Liver (tissue), 9 donors: ENCODE results near the gene IL1RAPL2. TPM values are rescaled to one million over a fixed set of nuclear protein-coding genes. Genes with fewer than 3 reads are reported as not detected.
A peak's percentile ranks its signal among the peaks of the same experiment; 100 is the strongest.

ENCODE experiments used
- DNase-seq: peaks from one replicate; pipeline ENCODE4 v3.0.0-alpha.2; 2017; ENCODE audit warnings: low spot score
- H3K27ac ChIP-seq, 2 donors: one replicate each; pipeline ENCODE4 v1.7.0; 2013; ENCODE audit warnings: inconsistent platforms in 2 of 2, low read length in 2 of 2, control low read depth in 1 of 2, low read depth in 1 of 2, mild to moderate bottlenecking in 1 of 2
- H3K27me3 ChIP-seq, 4 donors: one replicate each; pipeline versions ENCODE4 v1.6.1 to v1.7.0; 2013; ENCODE audit warnings: low read length in 3 of 4, inconsistent platforms in 1 of 4, mild to moderate bottlenecking in 1 of 4, moderate library complexity in 1 of 4; ENCODE audit not compliant: control insufficient read depth in 4 of 4, insufficient read depth in 4 of 4
- H3K36me3 ChIP-seq, 4 donors: one replicate each; pipeline versions ENCODE4 v1.6.1 to v1.7.0; 2013; ENCODE audit warnings: low read length in 3 of 4, mild to moderate bottlenecking in 3 of 4, low read depth in 1 of 4, moderate library complexity in 1 of 4; ENCODE audit not compliant: control insufficient read depth in 4 of 4, insufficient read depth in 3 of 4
- H3K4me1 ChIP-seq, 4 donors: one replicate each; pipeline versions ENCODE4 v1.6.1 to v1.7.0; 2013; ENCODE audit warnings: low read length in 3 of 4, mild to moderate bottlenecking in 3 of 4, moderate library complexity in 1 of 4; ENCODE audit not compliant: control insufficient read depth in 4 of 4, insufficient read depth in 4 of 4
- H3K4me3 ChIP-seq, 3 donors: one replicate each; pipeline versions ENCODE4 v1.6.1 to v1.7.0; 2013; ENCODE audit warnings: low read length in 3 of 3, control low read depth in 1 of 3, low read depth in 1 of 3, mild to moderate bottlenecking in 1 of 3
- H3K9ac ChIP-seq, 2 donors: one replicate each; pipeline ENCODE4 v1.7.0; 2013; ENCODE audit warnings: low read length in 2 of 2, mild to moderate bottlenecking in 2 of 2, moderate library complexity in 2 of 2, control low read depth in 1 of 2, low read depth in 1 of 2
- H3K9me3 ChIP-seq, 4 donors: one replicate each; pipeline versions ENCODE4 v1.6.1 to v1.7.0; 2013; ENCODE audit warnings: low read length in 3 of 4; ENCODE audit not compliant: control insufficient read depth in 4 of 4
- ATF3 ChIP-seq: IDR thresholded peaks from 2 replicates; pipeline ENCODE4 v1.6.1; 2016; ENCODE audit warnings: antibody characterized with exemption
- CTCF ChIP-seq: fragments of 150-350 bp; IDR thresholded peaks from 2 replicates; pipeline ENCODE4 v1.5.1; 2017; ENCODE audit warnings: improper control_type of control experiment, low read depth, low read length; ENCODE audit not compliant: missing input control
- EGR1 ChIP-seq, 2 donors: IDR thresholded peaks; 2 replicates each; pipeline ENCODE4 v1.6.1; 2016 to 2018; ENCODE audit warnings: antibody characterized with exemption in 2 of 2, low read depth in 2 of 2
- FOXA1 ChIP-seq: IDR thresholded peaks from 2 replicates; pipeline ENCODE4 v1.6.1; 2016; ENCODE audit warnings: antibody characterized with exemption
- FOXA2 ChIP-seq: IDR thresholded peaks from 2 replicates; pipeline ENCODE4 v1.6.1; 2016; ENCODE audit warnings: antibody characterized with exemption
- GABPA ChIP-seq, 2 donors: IDR thresholded peaks in 1 of 2; conservative IDR thresholded peaks in 1 of 2; 2 replicates each; pipeline ENCODE4 v1.6.1; 2016; ENCODE audit warnings: antibody characterized with exemption in 2 of 2, mild to moderate bottlenecking in 1 of 2, moderate library complexity in 1 of 2
- HNF4G ChIP-seq: IDR thresholded peaks from 2 replicates; pipeline ENCODE4 v1.6.1; 2016; ENCODE audit warnings: antibody characterized with exemption
- JUND ChIP-seq, 2 donors: IDR thresholded peaks; 2 replicates each; pipeline ENCODE4 v1.6.1; 2016; ENCODE audit warnings: antibody characterized with exemption in 2 of 2
- NR2F2 ChIP-seq: IDR thresholded peaks from 2 replicates; pipeline ENCODE4 v1.6.1; 2016; ENCODE audit warnings: antibody characterized with exemption
- RXRA ChIP-seq, 2 donors: IDR thresholded peaks; 2 replicates each; pipeline ENCODE4 v1.6.1; 2017 to 2018; ENCODE audit warnings: antibody characterized with exemption in 2 of 2, mild to moderate bottlenecking in 1 of 2
- YY1 ChIP-seq: IDR thresholded peaks from 2 replicates; pipeline ENCODE4 v1.6.1; 2016; ENCODE audit warnings: antibody characterized with exemption, mild to moderate bottlenecking
- ZBTB33 ChIP-seq: IDR thresholded peaks from 2 replicates; pipeline ENCODE4 v1.6.1; 2016; ENCODE audit warnings: antibody characterized with exemption
- WGBS: extraction: QIAGEN DNeasy Blood & Tissue Kit; methylation state at CpG from one replicate; pipeline ENCODE4 v1.1.7; 2013; 5-methylcytosine and 5-hydroxymethylcytosine counted together
- polyA plus RNA-seq, 2 donors: library from polyadenylated mRNA; stranded (reverse) in 1 of 2; unstranded in 1 of 2; fragments of 200-250 nt in 1 of 2; fragments of >200 nt in 1 of 2; fragmentation: Nextera tagmentation in 1 of 2; extraction: Ambion mirVana in 1 of 2; gene quantifications; one replicate each; pipeline versions ENCODE4 v1.2.1 to v1.2.3, GENCODE V29; 2013 to 2015
- total RNA-seq, 2 donors: library from RNA; depleted of rRNA; stranded (reverse); fragments of >200 nt; gene quantifications; one replicate each; pipeline ENCODE4 v1.2.3, GENCODE V29; 2014
- TF ChIP-seq, protein P1 (sequence below): IDR thresholded peaks from 2 replicates; pipeline ENCODE4 v1.6.1; 2016; ENCODE audit warnings: antibody characterized with exemption
- donor health status: healthy.
- donor health status: healthy.
- donor health status: healthy.
- donor health status: healthy.
- donor health status: healthy.

The IL1RAPL2 gene
- total and polyA plus RNA-seq, 4 donors: 0.20 to 1.6 (median 0.91) TPM

GRCh38 chrX:104564335-104564734 is 1.7 kb upstream of the IL1RAPL2 start:
- peaks cover 0 to 2% (median 0%) of the 10 kb centered on the region in 4 donors for H3K27me3 ChIP-seq

GRCh38 chrX:104564921-104565703 is 887 bp upstream of the IL1RAPL2 start:
- H3K36me3 ChIP-seq: no peaks in the 10 kb centered on the region
- H3K4me1 ChIP-seq: peaks cover 2 to 33% (median 21%) of the 10 kb centered on the region in 4 donors
- no peak for DNase-seq
- H3K27ac ChIP-seq: no peak overlapping the region
- peak overlapping the region in 2 of 3 donors; percentile 29 to 31 for H3K4me3 ChIP-seq
- TF ChIP-seq ZBTB33 (no peak), GABPA (IDR thresholded peaks at IDR 0.05 in 1 of 2, conservative IDR thresholded peaks at IDR 0.05 in 1 of 2) (no peak), FOXA2 (no peak), CTCF (no peak), NR2F2 (no peak), RXRA (IDR thresholded peaks at IDR 0.05) (no peak), ATF3 (no peak)
- TF ChIP-seq, protein P1, sequence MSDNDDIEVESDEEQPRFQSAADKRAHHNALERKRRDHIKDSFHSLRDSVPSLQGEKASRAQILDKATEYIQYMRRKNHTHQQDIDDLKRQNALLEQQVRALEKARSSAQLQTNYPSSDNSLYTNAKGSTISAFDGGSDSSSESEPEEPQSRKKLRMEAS: no peak
- H3K27me3 ChIP-seq: peaks cover 0 to 2% (median 0%) of the 10 kb centered on the region in 4 donors
- H3K9ac ChIP-seq: no peak overlapping the region
- 7% methylated on average over 39 of the region's 39 CpGs for WGBS
- no peaks in the 10 kb centered on the region for H3K9me3 ChIP-seq

More at GRCh38 chrX:104564335-104564734, 1.7 kb upstream of the IL1RAPL2 start:
- no peak for DNase-seq
- Histone ChIP-seq H3K27ac (no peak overlapping the region), H3K4me1 (peaks cover 2 to 33% (median 21%) of the 10 kb centered on the region in 4 donors), H3K36me3 (no peaks in the 10 kb centered on the region), H3K4me3 (no peak overlapping the region), H3K9me3 (no peaks in the 10 kb centered on the region), H3K9ac (no peak overlapping the region)
- TF ChIP-seq ZBTB33 (no peak), JUND (IDR thresholded peaks at IDR 0.05) (no peak), YY1 (no peak), GABPA (IDR thresholded peaks at IDR 0.05 in 1 of 2, conservative IDR thresholded peaks at IDR 0.05 in 1 of 2) (no peak), NR2F2 (no peak), RXRA (IDR thresholded peaks at IDR 0.05) (no peak), HNF4G (no peak), FOXA1 (no peak), EGR1 (IDR thresholded peaks at IDR 0.05; ENCODE audit: low read depth in 2 of 2) (no peak), ATF3 (no peak)
- 74% methylated on average over 9 of the region's 9 CpGs for WGBS
